GM13976 (cell line): ENCODE results near the gene MSANTD3.
A peak's percentile ranks its signal among the peaks of the same experiment; 100 is the strongest.

Experiments used
- DNase-seq: peaks from one replicate; pipeline ENCODE4 v3.0.0; 2012; ENCODE audit warnings: low spot score
- CTCF ChIP-seq: IDR thresholded peaks from 2 replicates; pipeline ENCODE4 v1.5.1; 2012; ENCODE audit warnings: borderline replicate concordance, mild to moderate bottlenecking; ENCODE audit not compliant: insufficient read depth; ENCODE audit errors: extremely low read depth, missing control alignments, control extremely low read depth
- in situ Hi-C: fragments of 300-500 bp; cut with MboI; formaldehyde crosslinking; loops from one replicate; pipeline ENCODE4 v1.12.0; 2022; ENCODE audit warnings: low sequenced_read_pairs, mixed read lengths, inconsistent platforms; ENCODE audit not compliant: unreplicated experiment

The MSANTD3 gene

GRCh38 chr9:100466171-100466828, 39.4 kb downstream of the MSANTD3 start:
- in situ Hi-C loops = no loop called here
- no peak for TF ChIP-seq CTCF
- no peak for DNase-seq

DNA sequence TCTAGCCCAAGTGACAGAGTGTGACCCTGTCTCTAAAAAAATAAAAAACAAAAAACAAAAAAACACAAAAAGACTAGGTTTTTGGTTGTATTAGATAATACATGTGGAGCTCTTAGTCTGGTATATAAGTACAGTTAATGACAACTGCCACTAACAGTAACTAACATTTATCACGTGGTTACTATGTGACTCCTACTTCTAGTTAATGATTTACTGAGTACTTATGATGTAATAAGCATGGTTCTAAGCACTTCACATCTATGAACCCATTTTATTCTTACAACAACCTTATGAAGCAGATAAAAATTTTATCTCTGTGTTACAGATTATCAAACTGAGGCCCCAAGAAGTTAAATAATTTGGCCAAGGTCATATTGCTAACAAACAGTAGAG, 39.9 kb downstream of the MSANTD3 start:
- in situ Hi-C loops = no loop called here
- no peak for TF ChIP-seq CTCF
- no peak for DNase-seq

GRCh38 chr9:100468041-100468440, 41.1 kb downstream of the MSANTD3 start:
- TF ChIP-seq CTCF = no peak
- no peak for DNase-seq
- in situ Hi-C loops = no loop called here

GRCh38 chr9:100472268-100472667, 45.3 kb downstream of the MSANTD3 start:
- DNase-seq = no peak
- no peak for TF ChIP-seq CTCF
- in situ Hi-C loops = no loop called here

- DNase-seq = peak; percentile 84
- TF ChIP-seq CTCF = no peak
- in situ Hi-C loops = no loop called here
Observed at GRCh38 chr9:100472788-100473275, 45.9 kb downstream of the MSANTD3 start, which contains the start of gene TMEFF1. TSS of gene TMEFF1 (plus strand) at chr9:100473149. CDS start at chr9:100473545, 396 bp downstream.

DNA sequence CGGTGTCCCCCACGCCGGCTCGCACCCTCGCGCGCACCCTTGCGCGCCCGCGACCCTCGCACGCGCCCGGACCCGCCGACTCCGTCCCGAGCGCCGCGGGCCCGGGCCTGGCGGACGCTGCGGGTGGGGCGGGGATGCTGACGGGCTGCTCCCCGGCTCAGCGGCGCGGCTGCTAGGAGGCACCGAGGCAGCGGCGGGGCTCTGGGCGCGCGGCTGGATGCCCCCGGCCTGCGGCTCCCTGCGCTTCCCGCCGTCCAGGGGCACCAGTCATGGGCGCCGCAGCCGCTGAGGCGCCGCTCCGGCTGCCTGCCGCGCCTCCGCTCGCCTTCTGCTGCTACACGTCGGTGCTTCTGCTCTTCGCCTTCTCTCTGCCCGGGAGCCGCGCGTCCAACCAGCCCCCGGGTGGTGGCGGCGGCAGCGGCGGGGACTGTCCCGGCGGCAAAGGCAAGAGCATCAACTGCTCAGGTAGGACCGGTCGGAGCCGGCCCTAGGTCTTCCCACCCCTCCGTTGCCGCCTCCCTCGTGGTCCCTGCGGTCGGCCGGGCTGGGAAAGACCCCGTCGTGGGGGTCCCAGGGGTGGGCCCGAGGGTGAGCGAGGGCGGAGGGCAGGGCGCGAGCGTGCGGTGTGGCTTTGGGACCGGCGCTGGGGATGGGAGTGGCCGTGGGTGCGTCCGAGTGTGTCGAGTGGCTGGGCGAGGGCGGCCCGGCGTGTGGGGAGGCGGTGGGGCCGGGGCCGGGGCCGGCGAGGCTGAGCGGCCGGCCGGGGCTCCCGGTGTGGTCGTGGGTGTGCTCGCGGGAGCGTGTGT, 46.5 kb downstream of the MSANTD3 start:
- TF ChIP-seq CTCF = no peak
- peak; percentile 66 for DNase-seq
- in situ Hi-C loops = no loop called here
